AG09319 (cell line): ENCODE measurements around the gene GJD2.

ENCODE experiments used
- DNase-seq: peaks from one replicate; pipeline ENCODE4 v3.0.0-alpha.2; 2010; ENCODE audit warnings: low read depth; ENCODE audit errors: extremely low read depth
- CTCF ChIP-seq: IDR thresholded peaks from 2 replicates; pipeline ENCODE4 v1.5.1; 2011; ENCODE audit warnings: low read depth, mild to moderate bottlenecking, inconsistent platforms, low read length, moderate library complexity

GJD2 gene

DNA sequence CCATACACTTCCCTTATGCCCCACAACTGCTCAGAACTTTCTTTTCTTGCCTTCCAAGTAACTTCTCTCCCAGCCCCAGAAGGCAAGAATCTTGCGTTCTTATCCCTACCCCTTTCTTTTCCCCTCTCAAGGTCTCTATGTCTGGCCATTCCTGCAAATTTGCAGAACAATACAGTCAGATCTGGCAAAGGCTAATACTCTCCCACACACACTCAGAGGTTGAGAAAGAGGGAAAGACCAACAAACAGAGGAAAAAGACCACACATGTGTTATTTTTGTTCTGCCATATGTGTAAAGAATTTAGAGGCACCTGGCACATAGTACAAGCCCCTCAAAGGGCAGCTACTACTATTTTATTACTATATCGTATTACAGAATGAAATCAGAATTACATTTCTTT is 25.7 kb downstream of the GJD2 start:
- no peak for DNase-seq
- no peak for TF ChIP-seq CTCF

- TF ChIP-seq CTCF = no peak
- DNase-seq = no peak
Observed at GRCh38 chr15:34726406-34727100, 28.2 kb downstream of the GJD2 start.

- TF ChIP-seq CTCF = no peak
- DNase-seq = no peak
Observed at GRCh38 chr15:34725556-34725955, 29.2 kb downstream of the GJD2 start.

- no peak for DNase-seq
- no peak for TF ChIP-seq CTCF
Observed at GRCh38 chr15:34724481-34724880, 30.3 kb downstream of the GJD2 start.

- TF ChIP-seq CTCF = peak; percentile 24
Observed at GRCh38 chr15:34722439-34722836, 32.4 kb downstream of the GJD2 start.

DNA sequence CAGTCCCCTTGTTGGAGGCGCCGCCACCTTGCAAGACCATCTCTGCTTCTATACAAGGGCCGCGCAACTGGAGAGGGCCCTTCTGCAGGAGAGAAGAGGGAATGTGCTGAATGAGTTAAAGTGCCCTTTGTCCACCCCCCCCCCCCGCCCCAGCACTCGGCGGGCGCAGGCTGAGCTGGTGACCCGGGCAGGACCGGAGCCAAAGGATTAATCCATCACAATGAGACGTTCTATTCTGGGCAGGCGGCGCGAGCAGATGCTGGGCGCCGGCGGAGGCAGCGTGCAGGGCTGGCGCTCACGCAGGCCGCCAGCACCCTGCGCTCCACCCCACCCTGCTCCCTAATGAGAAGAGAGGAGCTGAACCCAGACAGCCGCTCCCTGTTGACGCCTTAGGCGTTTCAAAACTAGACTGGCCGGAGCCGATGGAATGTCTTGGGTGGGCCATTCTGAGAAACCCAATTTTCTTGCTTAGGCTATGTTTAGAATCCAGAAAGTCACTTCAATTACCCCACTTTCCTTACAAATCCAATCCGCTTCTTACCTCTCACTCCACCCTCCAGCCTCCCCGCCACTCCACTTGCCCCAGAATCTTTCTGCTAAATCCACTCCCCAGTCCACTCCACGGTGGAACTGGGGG is 32.9 kb downstream of the GJD2 start:
- peak; percentile 10 for DNase-seq
- TF ChIP-seq CTCF = no peak

More at GRCh38 chr15:34722439-34722836, 32.4 kb downstream of the GJD2 start:
- DNase-seq = no peak

DNA sequence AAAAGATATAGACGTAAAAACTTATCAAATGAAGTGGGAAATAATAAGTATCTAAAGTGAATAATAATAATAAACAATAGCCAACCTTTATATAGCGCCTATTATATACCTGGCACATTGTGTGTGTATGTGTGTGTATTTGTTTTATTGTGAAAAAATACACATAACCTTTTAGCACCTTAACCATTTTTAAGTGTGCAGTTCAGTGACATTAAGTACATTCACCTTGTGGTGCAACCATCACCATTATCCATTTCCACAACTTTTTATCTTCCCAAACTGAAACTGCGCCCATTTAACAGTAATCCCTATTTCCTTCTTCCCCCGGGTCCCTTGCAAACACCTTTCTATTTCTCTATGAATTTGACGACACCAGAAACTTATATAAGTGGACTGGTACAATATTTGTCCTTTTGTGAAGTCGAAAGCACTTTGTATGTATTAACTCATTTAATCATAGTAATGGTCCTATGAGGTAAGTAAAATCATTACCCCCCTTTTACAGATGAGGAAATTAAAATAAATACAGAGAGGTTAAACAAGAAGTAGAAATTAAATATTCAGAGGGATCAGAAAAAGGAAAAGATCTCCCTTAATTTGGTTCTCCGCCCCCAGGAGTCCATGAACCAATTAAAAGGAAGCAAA is 33.5 kb downstream of the GJD2 start:
- no peak for DNase-seq
- TF ChIP-seq CTCF = no peak
